Ectodermal cell (in vitro differentiated cells): ENCODE data around the gene B4GALT4.

ENCODE experiments used
- H3K27ac ChIP-seq: 2 replicates; pipeline ENCODE4 v1.7.0; 2013; ENCODE audit warnings: mild to moderate bottlenecking, low read depth, low read length; ENCODE audit not compliant: insufficient read depth, poor library complexity, severe bottlenecking
- H3K27me3 ChIP-seq: 2 replicates; pipeline ENCODE4 v1.7.0; 2013; ENCODE audit warnings: mild to moderate bottlenecking, low read length; ENCODE audit not compliant: insufficient read depth, control insufficient read depth, poor library complexity, severe bottlenecking
- H3K36me3 ChIP-seq: one replicate; pipeline ENCODE4 v1.7.0; 2013; ENCODE audit warnings: low read length; ENCODE audit not compliant: control insufficient read depth, insufficient read depth
- H3K4me1 ChIP-seq: one replicate; pipeline ENCODE4 v1.7.0; 2013; ENCODE audit warnings: low read length; ENCODE audit not compliant: control insufficient read depth, insufficient read depth
- H3K4me3 ChIP-seq: 2 replicates; pipeline ENCODE4 v1.7.0; 2013; ENCODE audit warnings: low read depth, low read length, control low read depth; ENCODE audit not compliant: insufficient read depth
- H3K9me3 ChIP-seq: 2 replicates; pipeline ENCODE4 v1.7.0; 2013; ENCODE audit warnings: mild to moderate bottlenecking, low read length, moderate library complexity; ENCODE audit not compliant: control insufficient read depth
- WGBS, 2 experiments: methylation state at CpG; one replicate each; pipeline ENCODE4 v1.1.7; 2013; ENCODE audit warnings: missing lambda C conversion rate in 2 of 2; 5-methylcytosine and 5-hydroxymethylcytosine counted together

B4GALT4 gene

DNA sequence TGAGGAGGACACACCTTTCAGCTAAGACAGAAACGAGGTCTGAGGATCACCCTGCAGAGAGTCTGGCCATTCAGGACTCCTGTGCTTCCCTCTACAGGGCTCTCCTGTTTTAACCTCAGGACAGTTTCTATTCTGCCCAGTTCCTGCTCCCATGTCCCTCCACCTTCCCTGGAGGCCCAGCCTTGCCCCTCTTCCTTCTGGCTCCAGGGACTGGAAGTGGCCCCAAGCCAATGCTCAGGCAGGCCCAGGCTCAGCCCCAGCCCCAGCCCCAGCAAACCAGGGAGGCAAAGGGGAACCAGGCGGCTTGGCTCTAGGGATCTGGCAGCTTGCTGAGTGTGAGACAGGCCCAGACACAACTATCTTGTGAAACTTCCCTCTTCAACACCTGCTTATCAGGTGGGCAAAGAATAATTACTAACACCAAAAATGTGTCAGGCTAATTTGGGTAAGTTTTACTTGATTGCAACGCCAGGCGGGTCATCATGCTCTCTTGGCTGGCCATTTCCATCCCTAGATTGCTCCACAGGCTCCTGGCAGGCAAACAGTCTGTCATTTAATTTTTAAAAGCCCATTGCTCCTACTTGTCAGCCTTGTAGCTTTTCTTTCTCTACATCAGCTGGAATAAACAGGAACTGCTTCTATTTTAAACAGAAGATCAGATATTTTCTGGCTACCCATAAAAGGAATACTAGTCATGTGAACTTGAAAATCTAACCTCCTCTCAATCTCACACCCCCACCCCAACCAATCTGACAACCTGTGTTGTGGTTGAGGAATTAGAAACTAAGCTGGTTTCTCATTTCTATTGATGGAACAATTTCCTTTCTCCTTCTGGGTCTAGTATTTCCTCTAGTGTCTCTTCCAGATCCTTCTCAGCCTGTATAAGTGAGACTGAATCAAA is 33.8 kb downstream of the B4GALT4 start:
- Histone ChIP-seq H3K4me1 (no peaks in the 10 kb centered on the region), H3K36me3 (peaks cover 2% of the 10 kb centered on the region), H3K4me3 (no peak overlapping the region), H3K27me3 (no peaks in the 10 kb centered on the region), H3K9me3 (no peaks in the 10 kb centered on the region), H3K27ac (no peak overlapping the region)
- WGBS, 2 experiments: 85 to 95% methylated on average over 4 of the region's 4 CpGs

DNA sequence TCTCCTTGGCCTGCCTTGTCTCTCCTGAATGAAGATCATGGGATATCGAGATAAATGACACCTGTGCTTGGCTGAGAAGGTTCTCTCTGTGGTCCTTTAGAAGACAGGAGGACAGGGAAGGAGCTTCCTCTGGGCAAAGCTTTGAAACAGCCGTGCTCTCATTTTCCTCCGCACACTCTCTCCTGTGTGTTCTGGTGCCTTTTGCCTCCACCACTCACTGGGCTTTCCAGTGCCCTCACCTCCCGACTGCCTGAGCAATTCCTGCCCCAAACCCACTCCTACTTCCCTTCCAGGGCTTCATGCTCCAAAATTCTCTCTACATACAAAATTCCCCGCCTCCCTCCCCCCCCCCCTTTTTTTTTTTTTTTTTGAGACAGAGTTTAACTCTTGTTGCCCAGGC is 35.0 kb downstream of the B4GALT4 start:
- no peak overlapping the region for H3K4me3 ChIP-seq
- no peaks in the 10 kb centered on the region for H3K36me3 ChIP-seq
- no peaks in the 10 kb centered on the region for H3K9me3 ChIP-seq
- H3K27me3 ChIP-seq: no peaks in the 10 kb centered on the region
- H3K27ac ChIP-seq: no peak overlapping the region
- no peaks in the 10 kb centered on the region for H3K4me1 ChIP-seq
- WGBS, 2 experiments: 88 to 92% methylated on average over 5 of the region's 5 CpGs

GRCh38 chr3:119205209-119205608 is 35.5 kb downstream of the B4GALT4 start:
- Histone ChIP-seq H3K36me3 (no peaks in the 10 kb centered on the region), H3K4me1 (no peaks in the 10 kb centered on the region), H3K9me3 (no peaks in the 10 kb centered on the region), H3K4me3 (no peak overlapping the region), H3K27ac (no peak overlapping the region), H3K27me3 (no peaks in the 10 kb centered on the region)
- 90 to 93% methylated on average over 8 of the region's 8 CpGs for WGBS, 2 experiments

DNA sequence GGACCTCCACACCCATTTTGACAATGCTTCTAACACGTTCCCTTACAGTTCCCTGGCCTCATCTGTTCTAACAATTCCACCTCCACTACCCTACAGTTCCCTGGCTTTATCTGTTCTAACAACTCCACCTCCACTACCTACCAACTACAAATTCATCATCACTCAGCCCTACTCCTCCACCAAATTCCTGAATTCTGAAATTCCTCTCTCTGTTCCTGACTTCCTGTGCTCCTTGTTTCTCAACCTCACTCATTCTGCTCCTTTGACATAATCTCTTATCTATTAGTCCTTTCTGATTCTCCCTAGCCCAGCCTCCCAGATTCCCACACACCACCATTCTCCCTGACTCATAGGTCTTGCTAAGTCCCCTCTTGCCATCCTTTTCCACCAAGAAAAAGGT is 44.8 kb downstream of the B4GALT4 start:
- 84 to 86% methylated on average over 1 of the region's 1 CpG for WGBS, 2 experiments
- no peaks in the 10 kb centered on the region for H3K27me3 ChIP-seq
- H3K9me3 ChIP-seq: no peaks in the 10 kb centered on the region
- H3K4me3 ChIP-seq: no peak overlapping the region
- no peaks in the 10 kb centered on the region for H3K36me3 ChIP-seq
- H3K27ac ChIP-seq: no peak overlapping the region
- H3K4me1 ChIP-seq: no peaks in the 10 kb centered on the region

DNA sequence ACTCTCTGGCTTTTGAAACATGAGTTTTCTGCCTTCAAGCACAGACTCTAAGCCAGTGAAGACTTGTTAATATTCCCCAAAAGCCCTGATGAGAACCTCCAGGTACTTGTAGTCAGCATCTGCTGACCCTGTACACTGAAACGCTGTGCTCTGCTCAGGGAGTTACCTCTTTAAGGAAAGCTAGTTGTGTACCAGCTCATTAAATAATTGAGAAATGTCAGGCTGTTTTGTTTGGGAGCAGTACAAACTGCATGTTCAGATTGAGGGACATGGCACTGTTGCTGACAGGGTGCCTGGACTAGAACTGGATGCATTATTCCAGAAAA is 45.6 kb downstream of the B4GALT4 start:
- WGBS, 2 experiments: 94 to 100% methylated on average over 1 of the region's 1 CpG
- H3K4me3 ChIP-seq: no peak overlapping the region
- no peak overlapping the region for H3K27ac ChIP-seq
- no peaks in the 10 kb centered on the region for H3K9me3 ChIP-seq
- H3K4me1 ChIP-seq: no peaks in the 10 kb centered on the region
- no peaks in the 10 kb centered on the region for H3K36me3 ChIP-seq
- H3K27me3 ChIP-seq: no peaks in the 10 kb centered on the region

GRCh38 chr3:119194237-119195150 is 46.2 kb downstream of the B4GALT4 start:
- H3K36me3 ChIP-seq: no peaks in the 10 kb centered on the region
- no peaks in the 10 kb centered on the region for H3K4me1 ChIP-seq
- no peaks in the 10 kb centered on the region for H3K27me3 ChIP-seq
- H3K9me3 ChIP-seq: no peaks in the 10 kb centered on the region
- no peak overlapping the region for H3K27ac ChIP-seq
- H3K4me3 ChIP-seq: no peak overlapping the region
- WGBS, 2 experiments: 92 to 94% methylated on average over 7 of the region's 7 CpGs

- 86% methylated on average over 1 of the region's 1 CpG for WGBS, 2 experiments
- Histone ChIP-seq H3K9me3 (no peaks in the 10 kb centered on the region), H3K27me3 (no peaks in the 10 kb centered on the region), H3K36me3 (no peaks in the 10 kb centered on the region), H3K4me1 (no peaks in the 10 kb centered on the region), H3K4me3 (no peak overlapping the region), H3K27ac (no peak overlapping the region)
Observed at GRCh38 chr3:119191800-119192199, 48.9 kb downstream of the B4GALT4 start.

GRCh38 chr3:119187266-119187665 is 53.4 kb downstream of the B4GALT4 start:
- Histone ChIP-seq H3K4me3 (no peak overlapping the region), H3K4me1 (no peaks in the 10 kb centered on the region), H3K27me3 (no peaks in the 10 kb centered on the region), H3K9me3 (no peaks in the 10 kb centered on the region), H3K36me3 (no peaks in the 10 kb centered on the region), H3K27ac (no peak overlapping the region)

- H3K4me3 ChIP-seq: no peak overlapping the region
- no peaks in the 10 kb centered on the region for H3K36me3 ChIP-seq
- 92 to 96% methylated on average over 5 to 6 of the region's 7 CpGs for WGBS, 2 experiments
- H3K27me3 ChIP-seq: no peaks in the 10 kb centered on the region
- no peaks in the 10 kb centered on the region for H3K4me1 ChIP-seq
- H3K9me3 ChIP-seq: no peaks in the 10 kb centered on the region
- no peak overlapping the region for H3K27ac ChIP-seq
Observed at GRCh38 chr3:119184796-119185570, 55.7 kb downstream of the B4GALT4 start.

DNA sequence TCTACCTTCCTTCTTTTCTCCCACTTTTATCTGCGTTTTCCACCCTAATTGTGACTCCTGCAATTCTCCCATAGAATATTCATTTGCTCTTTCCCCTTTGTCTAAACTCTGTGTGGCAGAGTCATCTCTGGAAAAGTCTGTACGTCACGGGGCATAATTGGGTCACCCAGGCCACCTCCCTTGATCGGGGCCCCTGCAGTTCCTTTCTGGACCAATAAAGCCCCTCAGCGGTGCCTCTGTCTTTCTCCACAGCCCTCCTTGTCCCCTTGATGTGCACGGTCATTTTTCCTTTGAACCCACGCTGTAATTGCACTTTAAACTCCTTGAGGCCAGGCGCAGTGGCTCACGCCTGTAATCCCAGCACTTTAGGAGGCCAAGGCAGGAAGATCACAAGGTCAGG is 56.6 kb downstream of the B4GALT4 start:
- Histone ChIP-seq H3K4me3 (no peak overlapping the region), H3K9me3 (no peaks in the 10 kb centered on the region), H3K27ac (no peak overlapping the region), H3K27me3 (no peaks in the 10 kb centered on the region), H3K4me1 (no peaks in the 10 kb centered on the region), H3K36me3 (no peaks in the 10 kb centered on the region)
- WGBS, 2 experiments: 80 to 86% methylated on average over 9 of the region's 9 CpGs
